PFSK-1 (cell line): ENCODE data around the gene GPD2.

Experiments
- FOXP2 ChIP-seq: optimal IDR thresholded peaks from 2 replicates; pipeline ENCODE3; 2011; ENCODE audit warnings: borderline replicate concordance, control low read depth, inconsistent platforms; ENCODE audit not compliant: insufficient read depth; ENCODE audit errors: extremely low read length, extremely low read depth
- POLR2AphosphoS5 ChIP-seq: IDR thresholded peaks from 2 replicates; pipeline ENCODE4 v1.6.1; 2012; ENCODE audit warnings: low read depth, mild to moderate bottlenecking, control low read depth, low read length, moderate library complexity
- REST ChIP-seq, 2 experiments: IDR thresholded peaks; 2 replicates each; pipeline versions ENCODE4 v1.6.1 to v1.8.0; 2011 to 2012; ENCODE audit warnings: low read depth in 2 of 2, low read length in 2 of 2, control low read depth in 1 of 2, inconsistent platforms in 1 of 2, mild to moderate bottlenecking in 1 of 2, moderate library complexity in 1 of 2; ENCODE audit not compliant: insufficient read depth in 1 of 2
- SIN3A ChIP-seq: IDR thresholded peaks from 2 replicates; pipeline ENCODE4 v1.6.1; 2012; ENCODE audit warnings: mild to moderate bottlenecking, low read length, moderate library complexity, borderline replicate concordance; ENCODE audit not compliant: insufficient read depth
- TAF1 ChIP-seq: IDR thresholded peaks from 2 replicates; pipeline ENCODE4 v1.6.1; 2012; ENCODE audit warnings: low read length, control low read depth, borderline replicate concordance; ENCODE audit not compliant: insufficient read depth

DNA sequence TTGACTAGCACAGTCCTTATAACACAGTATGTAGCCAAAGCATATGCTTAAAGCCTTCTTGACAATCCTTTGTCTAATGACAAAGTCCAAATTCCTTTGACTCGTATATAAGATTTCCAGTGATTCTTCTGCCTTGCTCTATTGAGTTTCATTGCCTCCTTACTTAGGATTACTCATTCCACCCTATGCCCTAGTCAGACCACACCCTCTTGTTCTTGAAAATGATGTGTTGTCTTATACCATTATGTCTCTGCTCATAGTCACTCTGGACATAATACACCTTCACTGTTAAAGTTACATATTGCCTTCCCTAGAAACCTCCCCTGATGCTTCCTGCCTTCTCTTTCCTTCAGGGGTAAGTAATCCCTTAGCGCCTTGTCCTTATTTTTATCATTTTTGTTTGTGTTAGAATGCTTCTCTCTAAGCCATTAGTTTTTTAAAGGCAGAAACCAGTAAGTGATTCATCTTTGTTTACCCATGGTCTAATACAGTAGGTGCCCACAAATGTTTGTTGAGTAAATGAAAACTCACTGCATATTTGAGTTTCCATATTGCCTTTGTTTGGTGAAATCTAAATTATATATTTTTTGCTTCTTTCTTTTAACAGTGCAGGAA lies 19.3 kb downstream of the GPD2 start:
- no peak for TF ChIP-seq TAF1
- no peak for TF ChIP-seq REST (IDR thresholded peaks at IDR 0.05; ENCODE audit: insufficient read depth in 1 of 2, low read depth in 2 of 2, low read length in 2 of 2)
- TF ChIP-seq POLR2AphosphoS5: no peak
- no peak for TF ChIP-seq FOXP2
- TF ChIP-seq SIN3A: no peak
